SK-N-SH treated with all-trans-retinoic acid at 6 μM for 48 hours (cell line): Measurements from ENCODE around the gene ICA1.

ENCODE experiments used
- ARNTL ChIP-seq: fragments of 450-650 bp; formaldehyde crosslinking; IDR thresholded peaks from 2 replicates; pipeline ENCODE4 v1.5.0; 2020; ENCODE audit warnings: low read depth, mild to moderate bottlenecking, moderate library complexity, borderline replicate concordance
- OSR1 ChIP-seq: fragments of 250-450 bp; sonication (Bioruptor Pico); IDR thresholded peaks from 2 replicates; pipeline ENCODE4 v1.8.0; 2022; ENCODE audit warnings: moderate library complexity, mild to moderate bottlenecking, inconsistent platforms
- POU6F1 ChIP-seq: fragments of 250-450 bp; sonication (Bioruptor Pico); IDR thresholded peaks from 2 replicates; pipeline ENCODE4 v1.8.0; 2021; ENCODE audit warnings: low read depth, mild to moderate bottlenecking, moderate library complexity, borderline replicate concordance
- RARB ChIP-seq: fragments of 250-450 bp; sonication (Bioruptor Pico); IDR thresholded peaks from 2 replicates; pipeline ENCODE4 v1.8.0; 2021; ENCODE audit warnings: mild to moderate bottlenecking, moderate library complexity
- ZC3H10 ChIP-seq: fragments of 250-450 bp; sonication (Bioruptor Pico); IDR thresholded peaks from 2 replicates; pipeline ENCODE4 v1.5.1; 2021; ENCODE audit warnings: mild to moderate bottlenecking, moderate library complexity
- ZFP3 ChIP-seq: fragments of 250-450 bp; sonication (Bioruptor Pico); IDR thresholded peaks from 2 replicates; pipeline ENCODE4 v1.5.0; 2020; ENCODE audit warnings: mild to moderate bottlenecking, moderate library complexity
- ZFP30 ChIP-seq: fragments of 450-650 bp; formaldehyde crosslinking; IDR thresholded peaks from 2 replicates; pipeline ENCODE4 v1.5.0; 2022; ENCODE audit warnings: mild to moderate bottlenecking, moderate library complexity
- ZNF8 ChIP-seq: fragments of 450-650 bp; formaldehyde crosslinking; IDR thresholded peaks from 2 replicates; pipeline ENCODE4 v1.5.0; 2020; ENCODE audit warnings: mild to moderate bottlenecking, moderate library complexity
- TF ChIP-seq, protein P1 (sequence below): fragments of 250-450 bp; sonication (Bioruptor Pico); IDR thresholded peaks from 2 replicates; pipeline ENCODE4 v1.8.0; 2020; ENCODE audit warnings: mild to moderate bottlenecking, moderate library complexity, borderline replicate concordance
- TF ChIP-seq, protein P2 (sequence below): fragments of 250-450 bp; sonication (Bioruptor Pico); IDR thresholded peaks from 2 replicates; pipeline ENCODE4 v1.5.1; 2020; ENCODE audit warnings: low read depth, mild to moderate bottlenecking, moderate library complexity

GRCh38 chr7:8260871-8261694 is 884 bp downstream of the ICA1 start:
- TF ChIP-seq ZFP30 (CRISPR knock-in tag) (no peak), ARNTL (CRISPR knock-in tag) (no peak), OSR1 (no peak), ZFP3 (CRISPR knock-in tag) (no peak), ZNF8 (no peak), RARB (CRISPR knock-in tag) (no peak), POU6F1 (CRISPR knock-in tag) (no peak), ZC3H10 (CRISPR knock-in tag) (no peak)
- TF ChIP-seq, protein P1, sequence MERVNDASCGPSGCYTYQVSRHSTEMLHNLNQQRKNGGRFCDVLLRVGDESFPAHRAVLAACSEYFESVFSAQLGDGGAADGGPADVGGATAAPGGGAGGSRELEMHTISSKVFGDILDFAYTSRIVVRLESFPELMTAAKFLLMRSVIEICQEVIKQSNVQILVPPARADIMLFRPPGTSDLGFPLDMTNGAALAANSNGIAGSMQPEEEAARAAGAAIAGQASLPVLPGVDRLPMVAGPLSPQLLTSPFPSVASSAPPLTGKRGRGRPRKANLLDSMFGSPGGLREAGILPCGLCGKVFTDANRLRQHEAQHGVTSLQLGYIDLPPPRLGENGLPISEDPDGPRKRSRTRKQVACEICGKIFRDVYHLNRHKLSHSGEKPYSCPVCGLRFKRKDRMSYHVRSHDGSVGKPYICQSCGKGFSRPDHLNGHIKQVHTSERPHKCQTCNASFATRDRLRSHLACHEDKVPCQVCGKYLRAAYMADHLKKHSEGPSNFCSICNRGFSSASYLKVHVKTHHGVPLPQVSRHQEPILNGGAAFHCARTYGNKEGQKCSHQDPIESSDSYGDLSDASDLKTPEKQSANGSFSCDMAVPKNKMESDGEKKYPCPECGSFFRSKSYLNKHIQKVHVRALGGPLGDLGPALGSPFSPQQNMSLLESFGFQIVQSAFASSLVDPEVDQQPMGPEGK (CRISPR knock-in tag), result no peak
- TF ChIP-seq, protein P2, sequence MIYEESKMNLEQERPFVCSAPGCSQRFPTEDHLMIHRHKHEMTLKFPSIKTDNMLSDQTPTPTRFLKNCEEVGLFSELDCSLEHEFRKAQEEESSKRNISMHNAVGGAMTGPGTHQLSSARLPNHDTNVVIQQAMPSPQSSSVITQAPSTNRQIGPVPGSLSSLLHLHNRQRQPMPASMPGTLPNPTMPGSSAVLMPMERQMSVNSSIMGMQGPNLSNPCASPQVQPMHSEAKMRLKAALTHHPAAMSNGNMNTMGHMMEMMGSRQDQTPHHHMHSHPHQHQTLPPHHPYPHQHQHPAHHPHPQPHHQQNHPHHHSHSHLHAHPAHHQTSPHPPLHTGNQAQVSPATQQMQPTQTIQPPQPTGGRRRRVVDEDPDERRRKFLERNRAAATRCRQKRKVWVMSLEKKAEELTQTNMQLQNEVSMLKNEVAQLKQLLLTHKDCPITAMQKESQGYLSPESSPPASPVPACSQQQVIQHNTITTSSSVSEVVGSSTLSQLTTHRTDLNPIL (CRISPR knock-in tag), result no peak
